GM19463 (cell line): ENCODE measurements around the gene AKR1B15.

Experiments used
- ATAC-seq: cut with Tn5 transposase; IDR thresholded peaks from one replicate; pipeline ENCODE4 v1.9.1; 2021; ENCODE audit warnings: mild to moderate bottlenecking, moderate library complexity; ENCODE audit not compliant: unreplicated experiment

Gene AKR1B15

GRCh38 chr7:134611611-134612151 lies 62.8 kb downstream of the AKR1B15 start:
- ATAC-seq, result no peak

GRCh38 chr7:134612197-134612596 lies 63.3 kb downstream of the AKR1B15 start:
- no peak for ATAC-seq

- no peak for ATAC-seq
These were observed 64.9 kb downstream of the AKR1B15 start for GRCh38 chr7:134613623-134614347.

GRCh38 chr7:134616611-134617010 lies 67.7 kb downstream of the AKR1B15 start:
- ATAC-seq, result no peak

GRCh38 chr7:134618756-134619530 lies 70.0 kb downstream of the AKR1B15 start:
- no peak for ATAC-seq

- ATAC-seq, result no peak
These were observed 70.9 kb downstream of the AKR1B15 start for GRCh38 chr7:134619627-134620331.

- ATAC-seq, result no peak
These were observed 73.5 kb downstream of the AKR1B15 start for GRCh38 chr7:134622303-134622995.

GRCh38 chr7:134623193-134623592 lies 74.3 kb downstream of the AKR1B15 start:
- ATAC-seq, result no peak

- no peak for ATAC-seq
These were observed 76.6 kb downstream of the AKR1B15 start for GRCh38 chr7:134625550-134625949.

GRCh38 chr7:134627109-134627774 lies 78.3 kb downstream of the AKR1B15 start:
- no peak for ATAC-seq

GRCh38 chr7:134627775-134628153 lies 78.9 kb downstream of the AKR1B15 start:
- no peak for ATAC-seq

GRCh38 chr7:134629445-134629844 lies 80.5 kb downstream of the AKR1B15 start:
- no peak for ATAC-seq
